ENCODE results near the gene APLP2. TPM values are rescaled to one million over a fixed set of nuclear protein-coding genes. Genes with fewer than 3 reads are reported as not detected.

Gene APLP2
- total RNA-seq, 1 experiment from 2014 or later: 210 TPM

GRCh38 chr11:130178441-130179339 is 109.0 kb downstream of the APLP2 start:
- ChIA-PET POLR2A (no interaction called here), CTCF (interaction anchor here (0.7 kb wide), 1 partner anchor 34 kb away, joined by 3 read pairs; no protein-coding TSS in a partner anchor), RAD21 (ENCODE audit: low non-redundant PET in 1 of 2, low total read pairs in 2 of 2, uncharacterized antibody in 2 of 2, unreplicated experiment in 2 of 2) (no interaction called here)
- Histone ChIP-seq H3K4me3 (replicated peaks in 1 of 2; ENCODE audit: low read depth in 1 of 2, low read length in 2 of 2) (no peak overlapping the region), H3K79me2 (ENCODE audit: insufficient read depth, low read length) (peaks cover 79% of the 10 kb centered on the region), H2AFZ (ENCODE audit: low read depth, low read length, poor library complexity, severe bottlenecking) (no peak overlapping the region), H3K4me2 (ENCODE audit: low read length) (no peak overlapping the region), H3K27me3 (ENCODE audit: insufficient read depth, low read length) (no peaks in the 10 kb centered on the region), H3K27ac (ENCODE audit: low read depth, low read length) (no peak overlapping the region), H3K9me2 (ENCODE audit: insufficient read depth) (no peaks in the 10 kb centered on the region), H3K9me3 (ENCODE audit: control insufficient read depth in 1 of 2, insufficient read depth in 1 of 2, low read depth in 1 of 2, low read length in 2 of 2) (no peaks in the 10 kb centered on the region), H4K20me1 (ENCODE audit: insufficient read depth) (peaks cover 6% of the 10 kb centered on the region; the same call in 1 of the 2 replicates), H3K9ac (ENCODE audit: low read length) (no peak overlapping the region), H3K36me3 (ENCODE audit: control insufficient read depth in 1 of 2, insufficient read depth in 2 of 2, low read length in 2 of 2) (no peaks in the 10 kb centered on the region), H3K4me1 (ENCODE audit: control insufficient read depth in 1 of 2, insufficient read depth in 2 of 2, low read length in 2 of 2) (peaks cover 16 to 39% of the 10 kb centered on the region in 2 experiments)
- intact Hi-C loops (cut with micrococcal nuclease): no loop called here
- no TSS peak for BruUV-seq (replicated peaks)
- no peak for DNase-seq (ENCODE audit: low read depth, low spot score)
- ATAC-seq: no peak
- TF ChIP-seq MAX (IDR thresholded peaks at IDR 0.05) (no peak), JUND (IDR thresholded peaks at IDR 0.05) (no peak), REST (IDR thresholded peaks at IDR 0.05; ENCODE audit: low read depth) (no peak), CBX3 (IDR thresholded peaks at IDR 0.05; ENCODE audit: low read depth) (no peak), ZFX (IDR thresholded peaks at IDR 0.05) (no peak), FOSL1 (IDR thresholded peaks at IDR 0.05; ENCODE audit: low read depth) (no peak), SRF (IDR thresholded peaks at IDR 0.05; ENCODE audit: low read depth) (no peak), ELF1 (IDR thresholded peaks at IDR 0.05; ENCODE audit: borderline replicate concordance, low read depth) (no peak), ZNF274 (IDR thresholded peaks at IDR 0.05; ENCODE audit: low read depth, low read length) (no peak), RAD21 (IDR thresholded peaks at IDR 0.05; ENCODE audit: low read depth) (no peak), EZH2phosphoT487 (IDR thresholded peaks at IDR 0.05; ENCODE audit: borderline replicate concordance) (no peak), SP1 (IDR thresholded peaks at IDR 0.05; ENCODE audit: low read depth) (no peak), YY1 (IDR thresholded peaks at IDR 0.05; ENCODE audit: extremely low read depth, insufficient replicate concordance, low read depth, low read length) (no peak), ZBTB33 (IDR thresholded peaks at IDR 0.05; ENCODE audit: extremely low read depth, insufficient replicate concordance, low read length) (no peak), CTCF (IDR thresholded peaks at IDR 0.05 in 2 of 3, conservative IDR thresholded peaks at IDR 0.05 in 1 of 3; ENCODE audit: borderline replicate concordance in 1 of 3, insufficient read depth in 1 of 3, low read depth in 2 of 3, low read length in 2 of 3) (no peak), ATF3 (IDR thresholded peaks at IDR 0.05) (no peak), POLR2AphosphoS5 (IDR thresholded peaks at IDR 0.05; ENCODE audit: low read depth, low read length) (no peak), EZH2 (IDR thresholded peaks at IDR 0.05) (no peak)
